ENCODE data around the gene FOXO1. TPM values are rescaled to one million over a fixed set of nuclear protein-coding genes. Genes with fewer than 3 reads are reported as not detected.
"Not testable (repeated sequence)": the region's sequence is repeated elsewhere in the genome, so short reads cannot be mapped to it uniquely, and the experiment has no call there.

The FOXO1 gene
- polyA plus RNA-seq = 1 to 10 TPM; 1.7 to 3.7 TPM

DNA sequence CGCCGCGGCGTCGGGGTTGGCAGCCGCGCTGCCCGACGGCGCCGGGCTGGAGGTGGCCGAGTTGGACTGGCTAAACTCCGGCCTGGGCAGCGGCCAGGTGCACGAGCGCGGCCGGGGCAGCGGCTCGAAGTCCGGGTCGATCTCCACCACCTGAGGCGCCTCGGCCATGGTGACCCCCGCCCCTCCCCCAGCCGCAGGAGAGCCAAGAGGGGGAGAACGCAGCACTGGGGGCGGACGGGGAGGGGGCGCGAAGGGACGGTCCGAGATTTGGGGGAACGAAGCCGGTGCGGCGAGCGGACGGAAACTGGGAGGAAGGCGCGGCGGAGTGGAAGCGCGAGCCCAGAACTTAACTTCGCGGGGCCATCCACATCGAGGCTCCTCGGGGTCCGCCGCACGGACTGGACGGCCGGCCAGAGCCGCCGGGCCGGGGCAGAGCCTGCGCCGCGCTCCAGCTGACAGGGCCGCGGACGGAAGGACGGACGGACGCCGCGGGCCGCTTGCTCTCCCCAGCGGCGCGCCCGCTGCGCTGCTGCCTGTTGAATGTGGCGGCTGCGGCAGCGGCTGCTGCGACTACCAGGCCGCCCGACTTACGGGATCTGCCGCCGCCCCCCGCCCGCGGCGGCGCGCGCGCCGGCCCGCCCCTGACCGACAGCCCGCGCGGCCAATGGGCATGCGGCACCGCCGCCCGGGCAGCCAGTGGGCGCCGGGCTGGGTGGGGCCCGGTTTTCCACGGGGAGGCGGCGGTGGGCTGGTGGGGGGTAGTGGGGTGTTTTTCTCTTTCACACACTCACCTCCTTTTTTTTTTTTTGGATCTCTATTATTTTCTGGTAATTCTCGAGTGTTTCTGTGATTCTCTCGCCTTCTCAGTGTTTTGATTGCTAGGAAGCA, at the start of gene FOXO1:
Gene FOXO1 (minus strand): TSS at position 597 of the 888 bp plus-strand sequence. CDS start 429 bp downstream, at position 168.
- H3K9me3 ChIP-seq (ENCODE audit: control insufficient read depth in 2 of 2, insufficient read depth in 1 of 2, low read depth in 1 of 2, low read length in 1 of 2) = no peaks in the 10 kb centered on the region
- H3K36me3 ChIP-seq (ENCODE audit: control insufficient read depth in 2 of 2, insufficient read depth in 2 of 2, low read length in 1 of 2) = no peaks in the 10 kb centered on the region
- peaks cover 0 to 2% of the 10 kb centered on the region in 2 donors for H3K4me1 ChIP-seq (ENCODE audit: control insufficient read depth in 2 of 2, insufficient read depth in 2 of 2, low read length in 1 of 2)
- peak within 1 kb of the TSS; percentile 89 to 100 for H3K4me3 ChIP-seq (ENCODE audit: low read depth in 1 of 2, low read length in 2 of 2)
- H3K27ac ChIP-seq (ENCODE audit: low read depth in 2 of 2, low read length in 1 of 2) = peak within 1 kb of the TSS; percentile 96 to 98
- 0% methylated on average over 93 to 108 of the region's 108 CpGs for WGBS, 2 donors
- H3K27me3 ChIP-seq (ENCODE audit: control insufficient read depth in 1 of 2, insufficient read depth in 2 of 2, low read length in 2 of 2) = no peaks in the 10 kb centered on the region

DNA sequence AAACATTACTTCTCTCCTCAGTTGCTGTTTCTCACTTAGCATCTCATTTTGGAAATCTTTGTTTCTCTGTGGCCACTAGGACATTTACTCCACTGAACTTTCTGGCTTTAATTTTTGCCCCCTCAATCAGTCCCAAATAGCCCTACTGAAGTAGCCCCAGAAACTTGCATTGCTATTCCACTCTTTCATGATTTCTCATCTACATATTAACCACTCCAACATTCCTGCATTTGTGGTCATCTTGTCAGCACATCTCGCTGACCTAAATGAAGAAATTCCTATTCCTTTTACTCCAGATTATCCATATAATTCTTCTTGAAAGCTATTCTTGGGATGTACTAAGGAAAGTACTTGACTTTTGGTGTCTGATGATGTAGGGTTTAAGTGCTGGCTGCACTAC, 48.0 kb upstream of the FOXO1 start:
- H3K27ac ChIP-seq (ENCODE audit: low read depth in 2 of 2, low read length in 1 of 2); H3K36me3 ChIP-seq (ENCODE audit: control insufficient read depth in 2 of 2, insufficient read depth in 2 of 2, low read length in 1 of 2); H3K9me3 ChIP-seq (ENCODE audit: control insufficient read depth in 2 of 2, insufficient read depth in 1 of 2, low read depth in 1 of 2, low read length in 1 of 2); H3K4me1 ChIP-seq (ENCODE audit: control insufficient read depth in 2 of 2, insufficient read depth in 2 of 2, low read length in 1 of 2); H3K4me3 ChIP-seq (ENCODE audit: low read depth in 1 of 2, low read length in 2 of 2); H3K27me3 ChIP-seq (ENCODE audit: control insufficient read depth in 1 of 2, insufficient read depth in 2 of 2, low read length in 2 of 2): not testable (repeated sequence)
- no CpG with 5 or more reads among the region's 1 CpG for WGBS, 2 donors

DNA sequence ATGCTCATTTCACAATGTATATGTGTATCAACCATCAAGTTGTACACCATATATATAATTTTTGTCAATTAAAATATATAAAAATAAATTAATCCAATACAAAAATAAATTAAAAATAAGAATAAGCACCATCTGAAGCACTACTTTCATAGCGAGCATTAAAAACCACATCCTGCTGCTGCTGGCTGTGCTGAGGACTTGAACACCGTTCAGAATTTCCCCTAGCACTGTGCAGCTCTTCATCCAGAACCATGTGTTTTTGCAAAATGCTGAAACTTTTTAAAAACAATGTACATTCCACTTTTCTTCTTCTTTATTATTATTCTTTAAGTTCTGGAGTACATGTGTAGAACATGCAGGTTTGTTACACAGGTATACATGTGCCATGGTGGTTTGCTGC, 40.0 kb upstream of the FOXO1 start:
- WGBS, 2 donors = 77 to 81% methylated on average over 2 of the region's 2 CpGs
- Histone ChIP-seq H3K4me3 (ENCODE audit: low read depth in 1 of 2, low read length in 2 of 2) (no peak overlapping the region), H3K4me1 (ENCODE audit: control insufficient read depth in 2 of 2, insufficient read depth in 2 of 2, low read length in 1 of 2) (no peaks in the 10 kb centered on the region), H3K9me3 (ENCODE audit: control insufficient read depth in 2 of 2, insufficient read depth in 1 of 2, low read depth in 1 of 2, low read length in 1 of 2) (peaks cover 0 to 2% of the 10 kb centered on the region in 2 donors), H3K36me3 (ENCODE audit: control insufficient read depth in 2 of 2, insufficient read depth in 2 of 2, low read length in 1 of 2) (no peaks in the 10 kb centered on the region), H3K27me3 (ENCODE audit: control insufficient read depth in 1 of 2, insufficient read depth in 2 of 2, low read length in 2 of 2) (no peaks in the 10 kb centered on the region), H3K27ac (ENCODE audit: low read depth in 2 of 2, low read length in 1 of 2) (no peak overlapping the region)

DNA sequence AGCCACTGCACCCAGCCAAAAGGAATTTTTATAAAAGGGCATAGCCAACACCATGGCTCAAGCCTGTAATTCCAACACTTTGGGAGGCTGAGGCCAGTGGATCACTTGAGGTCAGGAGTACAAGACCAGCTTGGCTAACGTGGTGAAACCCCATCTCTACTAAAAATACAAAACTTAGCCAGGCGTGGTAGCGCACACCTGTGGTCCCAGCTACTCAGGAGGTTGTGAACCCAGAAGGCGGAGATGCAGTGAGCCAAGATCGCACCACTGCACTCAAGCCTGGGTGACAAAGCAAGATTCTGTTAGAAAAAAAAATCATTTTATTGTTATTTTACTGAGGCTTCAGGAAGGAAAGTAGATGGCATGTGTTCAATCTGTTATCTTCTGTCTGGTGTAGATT, 31.3 kb upstream of the FOXO1 start:
- 89 to 92% methylated on average over 5 of the region's 5 CpGs for WGBS, 2 donors
- H3K27me3 ChIP-seq (ENCODE audit: control insufficient read depth in 1 of 2, insufficient read depth in 2 of 2, low read length in 2 of 2) = no peaks in the 10 kb centered on the region
- no peaks in the 10 kb centered on the region for H3K4me1 ChIP-seq (ENCODE audit: control insufficient read depth in 2 of 2, insufficient read depth in 2 of 2, low read length in 1 of 2)
- no peaks in the 10 kb centered on the region for H3K9me3 ChIP-seq (ENCODE audit: control insufficient read depth in 2 of 2, insufficient read depth in 1 of 2, low read depth in 1 of 2, low read length in 1 of 2)
- H3K36me3 ChIP-seq (ENCODE audit: control insufficient read depth in 2 of 2, insufficient read depth in 2 of 2, low read length in 1 of 2) = no peaks in the 10 kb centered on the region
- no peak overlapping the region for H3K27ac ChIP-seq (ENCODE audit: low read depth in 2 of 2, low read length in 1 of 2)
- no peak overlapping the region for H3K4me3 ChIP-seq (ENCODE audit: low read depth in 1 of 2, low read length in 2 of 2)

DNA sequence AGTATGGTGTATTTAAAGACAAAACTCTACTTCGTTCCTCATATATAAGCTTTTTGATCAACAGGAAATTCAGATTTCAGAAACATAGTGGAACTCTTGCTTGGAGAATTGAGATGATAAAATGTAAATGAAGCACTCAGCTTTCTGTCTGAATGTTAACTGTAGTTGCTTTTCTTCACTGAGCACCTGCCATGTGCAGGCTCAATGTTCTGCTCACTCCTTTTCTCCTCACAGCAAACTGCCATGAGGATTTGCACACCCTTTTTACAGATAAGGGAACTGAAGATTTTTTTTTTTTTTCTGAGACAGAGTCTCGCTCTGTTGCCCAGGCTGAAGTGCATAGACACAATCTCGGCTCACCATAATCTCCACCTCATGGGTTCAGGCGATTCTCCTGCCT, 28.0 kb upstream of the FOXO1 start:
- Histone ChIP-seq H3K9me3 (ENCODE audit: control insufficient read depth in 2 of 2, insufficient read depth in 1 of 2, low read depth in 1 of 2, low read length in 1 of 2) (no peaks in the 10 kb centered on the region), H3K4me1 (ENCODE audit: control insufficient read depth in 2 of 2, insufficient read depth in 2 of 2, low read length in 1 of 2) (no peaks in the 10 kb centered on the region), H3K27ac (ENCODE audit: low read depth in 2 of 2, low read length in 1 of 2) (no peak overlapping the region), H3K27me3 (ENCODE audit: control insufficient read depth in 1 of 2, insufficient read depth in 2 of 2, low read length in 2 of 2) (no peaks in the 10 kb centered on the region), H3K4me3 (ENCODE audit: low read depth in 1 of 2, low read length in 2 of 2) (no peak overlapping the region), H3K36me3 (ENCODE audit: control insufficient read depth in 2 of 2, insufficient read depth in 2 of 2, low read length in 1 of 2) (no peaks in the 10 kb centered on the region)
- WGBS, 2 donors = 90 to 92% methylated on average over 4 of the region's 4 CpGs

DNA sequence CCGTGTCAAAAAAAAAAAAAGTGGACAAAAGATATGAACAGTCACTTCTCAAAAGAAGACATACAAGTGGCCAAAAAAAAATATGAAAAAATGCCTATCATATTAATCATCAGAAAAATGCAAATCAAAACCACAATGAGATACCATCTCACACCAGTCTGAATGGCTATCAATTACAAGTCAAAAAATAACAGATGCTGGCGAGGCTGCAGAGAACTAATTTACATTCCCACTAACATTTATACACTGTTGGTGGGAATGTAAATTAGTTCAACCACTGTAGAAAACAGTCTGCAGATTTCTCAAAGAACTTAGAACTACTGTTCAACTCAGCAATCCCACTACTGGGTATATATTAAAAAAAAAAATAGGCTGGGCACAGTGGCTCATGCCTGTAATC, 26.5 kb upstream of the FOXO1 start:
- Histone ChIP-seq H3K9me3 (ENCODE audit: control insufficient read depth in 2 of 2, insufficient read depth in 1 of 2, low read depth in 1 of 2, low read length in 1 of 2) (no peaks in the 10 kb centered on the region), H3K4me3 (ENCODE audit: low read depth in 1 of 2, low read length in 2 of 2) (no peak overlapping the region), H3K4me1 (ENCODE audit: control insufficient read depth in 2 of 2, insufficient read depth in 2 of 2, low read length in 1 of 2) (no peaks in the 10 kb centered on the region), H3K27me3 (ENCODE audit: control insufficient read depth in 1 of 2, insufficient read depth in 2 of 2, low read length in 2 of 2) (no peaks in the 10 kb centered on the region), H3K36me3 (ENCODE audit: control insufficient read depth in 2 of 2, insufficient read depth in 2 of 2, low read length in 1 of 2) (no peaks in the 10 kb centered on the region), H3K27ac (ENCODE audit: low read depth in 2 of 2, low read length in 1 of 2) (no peak overlapping the region)
- WGBS, 2 donors = 53 to 57% methylated on average over 2 of the region's 2 CpGs

DNA sequence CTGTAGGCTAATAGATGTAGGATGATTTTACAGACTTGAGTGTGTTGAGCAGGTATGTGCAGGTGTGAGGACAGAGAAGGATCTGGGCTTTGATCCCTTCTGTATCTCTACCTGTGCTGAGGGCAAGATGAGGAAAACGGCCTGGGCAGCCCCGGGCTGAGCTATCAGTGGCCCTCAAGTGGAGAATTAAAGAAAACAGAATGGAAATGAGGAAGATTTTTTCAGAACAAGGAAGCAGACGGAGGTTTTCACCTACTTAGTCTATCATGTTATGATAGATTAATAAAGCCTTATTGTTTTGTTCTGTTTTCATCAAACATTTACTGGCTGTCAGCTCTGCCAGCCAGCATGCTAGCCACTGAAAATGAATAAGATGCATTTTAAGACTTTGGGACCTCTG, 22.3 kb upstream of the FOXO1 start:
- H3K4me1 ChIP-seq (ENCODE audit: control insufficient read depth in 2 of 2, insufficient read depth in 2 of 2, low read length in 1 of 2) = no peaks in the 10 kb centered on the region
- no peak overlapping the region for H3K4me3 ChIP-seq (ENCODE audit: low read depth in 1 of 2, low read length in 2 of 2)
- 67 to 79% methylated on average over 3 of the region's 3 CpGs for WGBS, 2 donors
- no peaks in the 10 kb centered on the region for H3K36me3 ChIP-seq (ENCODE audit: control insufficient read depth in 2 of 2, insufficient read depth in 2 of 2, low read length in 1 of 2)
- H3K27me3 ChIP-seq (ENCODE audit: control insufficient read depth in 1 of 2, insufficient read depth in 2 of 2, low read length in 2 of 2) = no peaks in the 10 kb centered on the region
- no peaks in the 10 kb centered on the region for H3K9me3 ChIP-seq (ENCODE audit: control insufficient read depth in 2 of 2, insufficient read depth in 1 of 2, low read depth in 1 of 2, low read length in 1 of 2)
- no peak overlapping the region for H3K27ac ChIP-seq (ENCODE audit: low read depth in 2 of 2, low read length in 1 of 2)

DNA sequence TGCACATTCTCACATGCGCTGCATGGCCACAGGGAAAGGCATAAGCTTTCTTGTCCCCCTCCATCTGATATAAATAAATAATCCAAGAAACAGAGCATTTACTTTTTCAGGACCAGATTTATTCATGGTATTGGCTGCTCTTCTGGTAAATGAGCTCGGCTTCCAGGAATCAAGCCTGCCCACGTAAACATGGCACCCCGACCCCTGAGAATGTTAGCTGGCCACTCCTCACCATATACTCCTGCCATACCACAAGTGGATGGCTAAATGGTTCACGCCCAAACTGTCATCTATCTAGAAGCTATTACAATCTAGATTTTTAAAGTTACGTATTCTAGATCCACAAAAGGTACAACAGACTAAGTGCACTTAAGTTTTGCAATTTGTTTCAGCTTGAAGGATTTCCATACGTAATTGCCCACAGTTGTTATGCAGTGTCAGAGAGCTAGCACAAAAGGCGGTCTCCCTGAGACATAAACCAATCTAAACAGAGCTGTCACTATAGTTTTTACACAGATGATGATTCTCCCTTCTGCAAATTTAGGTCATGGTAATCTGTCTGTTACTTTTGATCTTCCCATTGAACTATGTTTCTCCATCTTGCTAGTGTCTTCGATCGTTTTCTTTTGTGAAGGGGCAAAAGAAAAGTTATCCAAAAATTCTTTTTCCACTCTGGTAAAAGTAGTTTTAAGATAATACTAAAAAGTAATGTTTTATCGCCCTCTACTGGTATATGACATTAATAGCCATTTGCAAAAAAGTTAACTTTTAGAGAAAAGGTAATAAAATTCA, 16.2 kb upstream of the FOXO1 start:
- Histone ChIP-seq H3K27ac (ENCODE audit: low read depth in 2 of 2, low read length in 1 of 2) (no peak overlapping the region), H3K36me3 (ENCODE audit: control insufficient read depth in 2 of 2, insufficient read depth in 2 of 2, low read length in 1 of 2) (no peaks in the 10 kb centered on the region), H3K27me3 (ENCODE audit: control insufficient read depth in 1 of 2, insufficient read depth in 2 of 2, low read length in 2 of 2) (no peaks in the 10 kb centered on the region), H3K9me3 (ENCODE audit: control insufficient read depth in 2 of 2, insufficient read depth in 1 of 2, low read depth in 1 of 2, low read length in 1 of 2) (no peaks in the 10 kb centered on the region), H3K4me3 (ENCODE audit: low read depth in 1 of 2, low read length in 2 of 2) (no peak overlapping the region), H3K4me1 (ENCODE audit: control insufficient read depth in 2 of 2, insufficient read depth in 2 of 2, low read length in 1 of 2) (no peaks in the 10 kb centered on the region)
- WGBS, 2 donors = 48 to 51% methylated on average over 11 of the region's 11 CpGs

DNA sequence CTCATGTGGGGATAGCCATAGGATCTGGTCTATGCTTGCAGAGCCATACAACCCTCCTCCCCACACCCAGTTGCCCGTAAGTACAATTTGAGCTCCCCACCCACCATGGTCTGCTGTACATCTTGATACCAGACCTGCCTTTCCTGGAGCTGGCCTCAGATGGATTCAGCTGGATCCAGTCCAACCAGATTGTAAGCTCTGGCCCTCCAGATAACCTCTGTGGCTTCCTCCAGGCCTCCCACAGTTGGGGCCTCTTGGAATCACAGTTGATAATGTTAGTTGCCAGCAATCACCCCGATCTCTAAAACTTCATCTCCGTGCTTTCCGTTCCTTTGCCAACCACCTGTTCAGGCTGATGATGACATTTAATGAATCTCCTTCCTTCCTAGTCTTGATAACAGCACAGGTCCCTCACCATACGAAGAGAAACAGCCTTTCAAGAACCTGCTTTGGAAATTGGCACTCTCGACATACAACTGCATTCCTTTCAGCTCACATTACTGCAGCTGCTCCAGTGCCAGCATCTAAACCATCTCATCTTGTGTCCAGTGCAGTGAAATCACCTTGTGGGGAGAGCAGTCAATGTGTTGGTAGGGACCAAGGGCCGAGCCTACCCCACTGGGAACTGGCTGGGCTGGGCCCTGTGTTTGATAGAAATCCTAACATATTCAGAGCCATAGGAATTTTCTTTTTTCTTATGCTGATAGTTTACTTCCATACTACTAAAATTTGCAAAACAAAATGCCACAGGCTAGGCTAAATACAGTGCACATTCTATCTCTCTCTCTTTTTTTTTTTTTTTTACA, 15.1 kb upstream of the FOXO1 start:
- no peaks in the 10 kb centered on the region for H3K9me3 ChIP-seq (ENCODE audit: control insufficient read depth in 2 of 2, insufficient read depth in 1 of 2, low read depth in 1 of 2, low read length in 1 of 2)
- 60 to 73% methylated on average over 7 of the region's 7 CpGs for WGBS, 2 donors
- H3K4me1 ChIP-seq (ENCODE audit: control insufficient read depth in 2 of 2, insufficient read depth in 2 of 2, low read length in 1 of 2) = no peaks in the 10 kb centered on the region
- H3K27ac ChIP-seq (ENCODE audit: low read depth in 2 of 2, low read length in 1 of 2) = no peak overlapping the region
- H3K4me3 ChIP-seq (ENCODE audit: low read depth in 1 of 2, low read length in 2 of 2) = no peak overlapping the region
- no peaks in the 10 kb centered on the region for H3K27me3 ChIP-seq (ENCODE audit: control insufficient read depth in 1 of 2, insufficient read depth in 2 of 2, low read length in 2 of 2)
- no peaks in the 10 kb centered on the region for H3K36me3 ChIP-seq (ENCODE audit: control insufficient read depth in 2 of 2, insufficient read depth in 2 of 2, low read length in 1 of 2)

All from esophagus (tissue), 2 donors.